K562 (cell line): ENCODE measurements around the gene CDK4. TPM values are rescaled to one million over a fixed set of nuclear protein-coding genes. Genes with fewer than 3 reads are reported as not detected.

Source experiments
- ARHGAP35 ChIP-seq: fragments of 450-650 bp; IDR thresholded peaks from 2 replicates; pipeline ENCODE4 v1.6.1; 2018; ENCODE audit not compliant: partially characterized antibody
- ARNT ChIP-seq, 2 experiments: fragments of 450-650 bp; IDR thresholded peaks; 2 replicates each; pipeline ENCODE4 v1.6.1; 2016; ENCODE audit warnings: mild to moderate bottlenecking in 1 of 2
- CXXC5 ChIP-seq: fragments of 250-450 bp; sonication (Bioruptor Pico); IDR thresholded peaks from 2 replicates; pipeline ENCODE4 v1.8.0; 2022; ENCODE audit warnings: inconsistent platforms, mild to moderate bottlenecking, moderate library complexity
- FOXK2 ChIP-seq, 2 experiments: fragments of 450-650 bp; IDR thresholded peaks in 1 of 2; conservative IDR thresholded peaks in 1 of 2; 2 replicates each; pipeline ENCODE4 v1.6.1; 2016; ENCODE audit warnings: low read depth in 2 of 2, mild to moderate bottlenecking in 1 of 2
- GABPA ChIP-seq: fragments of 200-800 bp; sonication (Bioruptor generic); conservative IDR thresholded peaks from 2 replicates; pipeline ENCODE4 v1.6.1; 2016; ENCODE audit warnings: low read depth, missing genetic modification characterization, missing compliant biosample characterization
- GATA2 ChIP-seq: sonication (generic); formaldehyde crosslinking; IDR thresholded peaks from 2 replicates; pipeline ENCODE4 v1.4.0; 2020; ENCODE audit warnings: mild to moderate bottlenecking, missing genetic modification reagents
- MCM5 ChIP-seq: fragments of 450-650 bp; IDR thresholded peaks from 2 replicates; pipeline ENCODE4 v1.6.1; 2016; ENCODE audit warnings: low read depth
- MYC ChIP-seq, 2 experiments: fragments of 250-450 bp in 1 of 2; sonication (Bioruptor Pico) in 1 of 2; IDR thresholded peaks; 2 replicates each; pipeline versions ENCODE4 v1.5.1 to v1.6.1; 2012 to 2021; ENCODE audit warnings: low read depth in 2 of 2, borderline replicate concordance in 1 of 2, improper control_type of control experiment in 1 of 2, low read length in 1 of 2, mild to moderate bottlenecking in 1 of 2, moderate library complexity in 1 of 2
- NONO ChIP-seq, 2 experiments: fragments of 200-400 bp in 1 of 2; fragments of 450-650 bp in 1 of 2; formaldehyde crosslinking in 1 of 2; IDR thresholded peaks; 2 replicates each; pipeline ENCODE4 v1.6.1; 2017; ENCODE audit warnings: low read depth in 2 of 2, mild to moderate bottlenecking in 2 of 2, moderate library complexity in 2 of 2, low read length in 1 of 2
- POLR2G ChIP-seq: fragments of 200-400 bp; formaldehyde crosslinking; IDR thresholded peaks from 2 replicates; pipeline ENCODE4 v1.6.1; 2017; ENCODE audit warnings: low read depth, mild to moderate bottlenecking, antibody characterized with exemption, low read length, moderate library complexity
- SMAD4 ChIP-seq: fragments of 250-450 bp; sonication (Bioruptor Pico); conservative IDR thresholded peaks from 2 replicates; pipeline ENCODE4 v1.8.0; 2021; ENCODE audit warnings: inconsistent platforms, mild to moderate bottlenecking, moderate library complexity
- TAF7 ChIP-seq: fragments of 450-650 bp; IDR thresholded peaks from 2 replicates; pipeline ENCODE4 v1.6.1; 2016; ENCODE audit warnings: missing genetic modification characterization, missing compliant biosample characterization
- ZNF12 ChIP-seq: sonication (generic); formaldehyde crosslinking; IDR thresholded peaks from 2 replicates; pipeline ENCODE4 v1.4.0; 2020; ENCODE audit warnings: mild to moderate bottlenecking, missing genetic modification reagents
- ZNF134 ChIP-seq: fragments of 250-450 bp; sonication (Bioruptor Pico); conservative IDR thresholded peaks from 2 replicates; pipeline ENCODE4 v1.4.0; 2020
- ZNF140 ChIP-seq: fragments of 250-450 bp; sonication (Bioruptor Pico); IDR thresholded peaks from 2 replicates; pipeline ENCODE4 v1.8.0; 2021; ENCODE audit warnings: moderate library complexity, mild to moderate bottlenecking, inconsistent platforms
- ZNF75A ChIP-seq: fragments of 450-650 bp; formaldehyde crosslinking; IDR thresholded peaks from 2 replicates; pipeline ENCODE4 v1.4.0; 2020; ENCODE audit warnings: mild to moderate bottlenecking
- polyA plus RNA-seq, 8 experiments: library from polyadenylated mRNA; depleted of rRNA in 4 of 8; stranded (reverse) in 5 of 8; unstranded in 3 of 8; fragments of >200 nt; fragmentation: Nextera tagmentation in 2 of 8; fragmentation: Illumina TruSeq in 1 of 8; extraction: Ambion mirVana in 2 of 8; extraction: Trizol in 1 of 8; gene quantifications; 2 replicates each; pipeline versions ENCODE4 v1.2.1 to v1.2.3, GENCODE V29; 2011 to 2014; ENCODE audit warnings: inconsistent platforms in 1 of 8, missing spikeins in 1 of 8
- total RNA-seq, 7 experiments: library from RNA; depleted of rRNA in 6 of 7; stranded (reverse); fragments of >200 nt in 6 of 7; fragmentation: Illumina TruSeq in 2 of 7; extraction: Trizol in 2 of 7; gene quantifications; 2 replicates each; pipeline versions ENCODE4 v1.2.1 to v1.2.3, GENCODE V29; 2011 to 2021; ENCODE audit warnings: low replicate concordance in 1 of 7
- TF ChIP-seq, protein P1 (sequence below): fragments of 150-350 bp; IDR thresholded peaks from 2 replicates; pipeline ENCODE4 v1.6.1; 2014; ENCODE audit warnings: low read depth, mild to moderate bottlenecking, low read length, borderline replicate concordance
- TF ChIP-seq, protein P2 (sequence below), 2 experiments: fragments of 200-800 bp in 1 of 2; sonication (Bioruptor generic) in 1 of 2; sonication (generic) in 1 of 2; formaldehyde crosslinking in 1 of 2; IDR thresholded peaks in 1 of 2; conservative IDR thresholded peaks in 1 of 2; 2 replicates each; pipeline versions ENCODE4 v1.5.0 to v1.6.1; 2016 to 2020; ENCODE audit warnings: missing compliant biosample characterization in 1 of 2, missing genetic modification characterization in 1 of 2, missing genetic modification reagents in 1 of 2
- TF ChIP-seq, protein P3 (sequence below): fragments of 450-650 bp; formaldehyde crosslinking; IDR thresholded peaks from 2 replicates; pipeline ENCODE4 v1.4.0; 2022; ENCODE audit warnings: missing genetic modification characterization

CDK4 gene
- total and polyA plus RNA-seq, 9 of the 15 experiments (the other 6 are each of a cell fraction or from before 2014, with no cell fraction given): 37.8 to 436 (median 238) TPM

DNA sequence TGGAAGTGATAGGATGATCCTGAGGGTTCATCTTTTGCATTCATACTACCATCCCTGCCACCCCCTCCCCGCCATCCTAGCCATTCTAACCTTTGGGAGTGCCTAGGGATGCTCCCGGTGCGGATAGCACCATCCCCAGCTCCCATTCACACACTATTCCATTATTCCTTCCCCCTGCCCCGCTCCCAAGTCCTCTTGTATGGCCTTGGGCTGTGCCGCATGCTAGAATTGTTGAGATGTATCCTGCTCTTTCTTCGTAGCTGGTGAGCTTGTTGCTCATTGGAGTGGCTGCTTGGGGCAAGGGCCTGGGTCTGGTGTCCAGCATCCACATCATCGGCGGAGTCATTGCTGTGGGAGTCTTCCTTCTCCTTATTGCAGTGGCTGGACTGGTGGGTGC lies 6.6 kb downstream of the CDK4 start (continued):
- TF ChIP-seq ARNT (IDR thresholded peaks at IDR 0.05) (no peak), SMAD4 (CRISPR knock-in tag) (0 out of 2 replicates have a peak, but pooled peaks have one; percentile 10), ZNF12 (CRISPR knock-in tag) (no peak), GABPA (tag) (peak; percentile 59), MCM5 (no peak), GATA2 (CRISPR knock-in tag) (no peak), CXXC5 (CRISPR knock-in tag) (no peak), POLR2G (no peak), NONO (IDR thresholded peaks at IDR 0.05; ENCODE audit: low read depth in 2 of 2, low read length in 1 of 2) (no peak), ARHGAP35 (no peak), ZNF140 (CRISPR knock-in tag) (no peak), MYC (IDR thresholded peaks at IDR 0.05; ENCODE audit: low read depth, low read length) (no peak), MYC (CRISPR knock-in tag; IDR thresholded peaks at IDR 0.05; ENCODE audit: borderline replicate concordance, low read depth) (peak; percentile 14; the same call in 1 of the 2 replicates), TAF7 (tag) (no peak), ZNF75A (no peak), FOXK2 (conservative IDR thresholded peaks at IDR 0.05 in 1 of 2, IDR thresholded peaks at IDR 0.05 in 1 of 2; ENCODE audit: low read depth in 2 of 2) (no peak), ZNF134 (CRISPR knock-in tag) (no peak)
- TF ChIP-seq, protein P1, sequence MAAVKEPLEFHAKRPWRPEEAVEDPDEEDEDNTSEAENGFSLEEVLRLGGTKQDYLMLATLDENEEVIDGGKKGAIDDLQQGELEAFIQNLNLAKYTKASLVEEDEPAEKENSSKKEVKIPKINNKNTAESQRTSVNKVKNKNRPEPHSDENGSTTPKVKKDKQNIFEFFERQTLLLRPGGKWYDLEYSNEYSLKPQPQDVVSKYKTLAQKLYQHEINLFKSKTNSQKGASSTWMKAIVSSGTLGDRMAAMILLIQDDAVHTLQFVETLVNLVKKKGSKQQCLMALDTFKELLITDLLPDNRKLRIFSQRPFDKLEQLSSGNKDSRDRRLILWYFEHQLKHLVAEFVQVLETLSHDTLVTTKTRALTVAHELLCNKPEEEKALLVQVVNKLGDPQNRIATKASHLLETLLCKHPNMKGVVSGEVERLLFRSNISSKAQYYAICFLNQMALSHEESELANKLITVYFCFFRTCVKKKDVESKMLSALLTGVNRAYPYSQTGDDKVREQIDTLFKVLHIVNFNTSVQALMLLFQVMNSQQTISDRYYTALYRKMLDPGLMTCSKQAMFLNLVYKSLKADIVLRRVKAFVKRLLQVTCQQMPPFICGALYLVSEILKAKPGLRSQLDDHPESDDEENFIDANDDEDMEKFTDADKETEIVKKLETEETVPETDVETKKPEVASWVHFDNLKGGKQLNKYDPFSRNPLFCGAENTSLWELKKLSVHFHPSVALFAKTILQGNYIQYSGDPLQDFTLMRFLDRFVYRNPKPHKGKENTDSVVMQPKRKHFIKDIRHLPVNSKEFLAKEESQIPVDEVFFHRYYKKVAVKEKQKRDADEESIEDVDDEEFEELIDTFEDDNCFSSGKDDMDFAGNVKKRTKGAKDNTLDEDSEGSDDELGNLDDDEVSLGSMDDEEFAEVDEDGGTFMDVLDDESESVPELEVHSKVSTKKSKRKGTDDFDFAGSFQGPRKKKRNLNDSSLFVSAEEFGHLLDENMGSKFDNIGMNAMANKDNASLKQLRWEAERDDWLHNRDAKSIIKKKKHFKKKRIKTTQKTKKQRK: no peak
- TF ChIP-seq, protein P2, sequence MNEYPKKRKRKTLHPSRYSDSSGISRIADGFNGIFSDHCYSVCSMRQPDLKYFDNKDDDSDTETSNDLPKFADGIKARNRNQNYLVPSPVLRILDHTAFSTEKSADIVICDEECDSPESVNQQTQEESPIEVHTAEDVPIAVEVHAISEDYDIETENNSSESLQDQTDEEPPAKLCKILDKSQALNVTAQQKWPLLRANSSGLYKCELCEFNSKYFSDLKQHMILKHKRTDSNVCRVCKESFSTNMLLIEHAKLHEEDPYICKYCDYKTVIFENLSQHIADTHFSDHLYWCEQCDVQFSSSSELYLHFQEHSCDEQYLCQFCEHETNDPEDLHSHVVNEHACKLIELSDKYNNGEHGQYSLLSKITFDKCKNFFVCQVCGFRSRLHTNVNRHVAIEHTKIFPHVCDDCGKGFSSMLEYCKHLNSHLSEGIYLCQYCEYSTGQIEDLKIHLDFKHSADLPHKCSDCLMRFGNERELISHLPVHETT (CRISPR knock-in tag; conservative IDR thresholded peaks at IDR 0.05 in 1 of 2, IDR thresholded peaks at IDR 0.05 in 1 of 2): no peak
- TF ChIP-seq, protein P3, sequence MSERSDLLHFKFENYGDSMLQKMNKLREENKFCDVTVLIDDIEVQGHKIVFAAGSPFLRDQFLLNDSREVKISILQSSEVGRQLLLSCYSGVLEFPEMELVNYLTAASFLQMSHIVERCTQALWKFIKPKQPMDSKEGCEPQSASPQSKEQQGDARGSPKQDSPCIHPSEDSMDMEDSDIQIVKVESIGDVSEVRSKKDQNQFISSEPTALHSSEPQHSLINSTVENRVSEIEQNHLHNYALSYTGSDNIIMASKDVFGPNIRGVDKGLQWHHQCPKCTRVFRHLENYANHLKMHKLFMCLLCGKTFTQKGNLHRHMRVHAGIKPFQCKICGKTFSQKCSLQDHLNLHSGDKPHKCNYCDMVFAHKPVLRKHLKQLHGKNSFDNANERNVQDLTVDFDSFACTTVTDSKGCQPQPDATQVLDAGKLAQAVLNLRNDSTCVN (CRISPR knock-in tag): no peak
